Liver (tissue), 2 donors: ENCODE results near the gene TBX1.

Source experiments
- FOXA1 ChIP-seq: IDR thresholded peaks from 2 replicates; pipeline ENCODE4 v1.6.1; 2016; ENCODE audit warnings: antibody characterized with exemption
- TF ChIP-seq, protein P1 (sequence below): fragments of 150-350 bp; IDR thresholded peaks from 2 replicates; pipeline ENCODE4 v1.5.1; 2017; ENCODE audit warnings: improper control_type of control experiment, low read depth, low read length; ENCODE audit not compliant: missing input control
- TF ChIP-seq, protein P2 (sequence below): IDR thresholded peaks from 2 replicates; pipeline ENCODE4 v1.6.1; 2016; ENCODE audit warnings: antibody characterized with exemption, mild to moderate bottlenecking
- donor health status: healthy.

DNA sequence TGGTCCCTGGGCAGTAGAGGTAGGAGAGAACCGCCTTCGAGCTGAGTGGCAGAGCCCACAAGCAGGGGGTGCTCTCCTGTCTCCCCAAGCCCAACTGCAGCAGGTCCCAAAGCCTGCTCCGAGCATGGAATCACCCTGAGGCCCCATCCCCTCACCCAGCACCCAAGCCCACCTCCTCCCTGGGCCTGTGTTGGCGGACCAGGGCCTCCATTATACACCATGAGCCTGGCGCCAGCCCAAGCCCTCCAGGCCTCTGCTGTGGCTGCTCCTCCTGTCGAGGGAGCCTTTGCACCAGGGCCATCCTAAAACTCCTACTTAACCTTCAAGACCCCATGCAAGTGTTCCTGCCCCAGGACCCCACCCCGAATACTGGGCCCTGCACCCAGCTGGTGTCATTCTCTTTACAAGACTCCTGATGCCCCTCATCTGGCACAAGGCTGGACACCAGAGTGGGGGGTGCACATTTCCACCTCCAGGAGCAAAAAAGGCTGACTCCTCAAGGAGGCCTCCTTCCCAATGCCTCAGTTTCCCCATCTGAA is 20.6 kb upstream of the TBX1 start:
- TF ChIP-seq, protein P1, sequence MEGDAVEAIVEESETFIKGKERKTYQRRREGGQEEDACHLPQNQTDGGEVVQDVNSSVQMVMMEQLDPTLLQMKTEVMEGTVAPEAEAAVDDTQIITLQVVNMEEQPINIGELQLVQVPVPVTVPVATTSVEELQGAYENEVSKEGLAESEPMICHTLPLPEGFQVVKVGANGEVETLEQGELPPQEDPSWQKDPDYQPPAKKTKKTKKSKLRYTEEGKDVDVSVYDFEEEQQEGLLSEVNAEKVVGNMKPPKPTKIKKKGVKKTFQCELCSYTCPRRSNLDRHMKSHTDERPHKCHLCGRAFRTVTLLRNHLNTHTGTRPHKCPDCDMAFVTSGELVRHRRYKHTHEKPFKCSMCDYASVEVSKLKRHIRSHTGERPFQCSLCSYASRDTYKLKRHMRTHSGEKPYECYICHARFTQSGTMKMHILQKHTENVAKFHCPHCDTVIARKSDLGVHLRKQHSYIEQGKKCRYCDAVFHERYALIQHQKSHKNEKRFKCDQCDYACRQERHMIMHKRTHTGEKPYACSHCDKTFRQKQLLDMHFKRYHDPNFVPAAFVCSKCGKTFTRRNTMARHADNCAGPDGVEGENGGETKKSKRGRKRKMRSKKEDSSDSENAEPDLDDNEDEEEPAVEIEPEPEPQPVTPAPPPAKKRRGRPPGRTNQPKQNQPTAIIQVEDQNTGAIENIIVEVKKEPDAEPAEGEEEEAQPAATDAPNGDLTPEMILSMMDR = no peak
- TF ChIP-seq FOXA1 = no peak
- TF ChIP-seq, protein P2, sequence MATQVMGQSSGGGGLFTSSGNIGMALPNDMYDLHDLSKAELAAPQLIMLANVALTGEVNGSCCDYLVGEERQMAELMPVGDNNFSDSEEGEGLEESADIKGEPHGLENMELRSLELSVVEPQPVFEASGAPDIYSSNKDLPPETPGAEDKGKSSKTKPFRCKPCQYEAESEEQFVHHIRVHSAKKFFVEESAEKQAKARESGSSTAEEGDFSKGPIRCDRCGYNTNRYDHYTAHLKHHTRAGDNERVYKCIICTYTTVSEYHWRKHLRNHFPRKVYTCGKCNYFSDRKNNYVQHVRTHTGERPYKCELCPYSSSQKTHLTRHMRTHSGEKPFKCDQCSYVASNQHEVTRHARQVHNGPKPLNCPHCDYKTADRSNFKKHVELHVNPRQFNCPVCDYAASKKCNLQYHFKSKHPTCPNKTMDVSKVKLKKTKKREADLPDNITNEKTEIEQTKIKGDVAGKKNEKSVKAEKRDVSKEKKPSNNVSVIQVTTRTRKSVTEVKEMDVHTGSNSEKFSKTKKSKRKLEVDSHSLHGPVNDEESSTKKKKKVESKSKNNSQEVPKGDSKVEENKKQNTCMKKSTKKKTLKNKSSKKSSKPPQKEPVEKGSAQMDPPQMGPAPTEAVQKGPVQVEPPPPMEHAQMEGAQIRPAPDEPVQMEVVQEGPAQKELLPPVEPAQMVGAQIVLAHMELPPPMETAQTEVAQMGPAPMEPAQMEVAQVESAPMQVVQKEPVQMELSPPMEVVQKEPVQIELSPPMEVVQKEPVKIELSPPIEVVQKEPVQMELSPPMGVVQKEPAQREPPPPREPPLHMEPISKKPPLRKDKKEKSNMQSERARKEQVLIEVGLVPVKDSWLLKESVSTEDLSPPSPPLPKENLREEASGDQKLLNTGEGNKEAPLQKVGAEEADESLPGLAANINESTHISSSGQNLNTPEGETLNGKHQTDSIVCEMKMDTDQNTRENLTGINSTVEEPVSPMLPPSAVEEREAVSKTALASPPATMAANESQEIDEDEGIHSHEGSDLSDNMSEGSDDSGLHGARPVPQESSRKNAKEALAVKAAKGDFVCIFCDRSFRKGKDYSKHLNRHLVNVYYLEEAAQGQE = no peak
